Measurements from ENCODE around the gene ZNF536.
"Not testable (repeated sequence)": the region's sequence is repeated elsewhere in the genome, so short reads cannot be mapped to it uniquely, and the experiment has no call there.

ZNF536 gene

GRCh38 chr19:30482956-30483355 lies 110.8 kb downstream of the ZNF536 start:
- no peak for DNase-seq (ENCODE audit: low read depth)

GRCh38 chr19:30486250-30486649 lies 114.1 kb downstream of the ZNF536 start:
- DNase-seq (ENCODE audit: low read depth), result not testable (repeated sequence)

GRCh38 chr19:30487178-30487577 lies 115.0 kb downstream of the ZNF536 start:
- no peak for DNase-seq (ENCODE audit: low read depth)

- no peak for DNase-seq (ENCODE audit: low read depth)
Measured at GRCh38 chr19:30488191-30488590, 116.0 kb downstream of the ZNF536 start.

GRCh38 chr19:30490760-30491159 lies 118.6 kb downstream of the ZNF536 start:
- DNase-seq (ENCODE audit: low read depth), result no peak

GRCh38 chr19:30492586-30493270 lies 120.5 kb downstream of the ZNF536 start:
- DNase-seq (ENCODE audit: low read depth), result no peak

- DNase-seq (ENCODE audit: low read depth), result no peak
Measured at GRCh38 chr19:30497034-30497433, 124.8 kb downstream of the ZNF536 start.

GRCh38 chr19:30498085-30498484 lies 125.9 kb downstream of the ZNF536 start:
- not testable (repeated sequence) for DNase-seq (ENCODE audit: low read depth)

GRCh38 chr19:30498707-30499106 lies 126.5 kb downstream of the ZNF536 start:
- no peak for DNase-seq (ENCODE audit: low read depth)

GRCh38 chr19:30504272-30504671 lies 132.1 kb downstream of the ZNF536 start:
- DNase-seq (ENCODE audit: low read depth), result no peak

GRCh38 chr19:30512176-30513081 lies 140.2 kb downstream of the ZNF536 start:
- no peak for DNase-seq (ENCODE audit: low read depth)

GRCh38 chr19:30513082-30513411 lies 140.9 kb downstream of the ZNF536 start:
- DNase-seq (ENCODE audit: low read depth), result no peak

- no peak for DNase-seq (ENCODE audit: low read depth)
Measured at GRCh38 chr19:30516111-30516510, 143.9 kb downstream of the ZNF536 start.

GRCh38 chr19:30516531-30516930 lies 144.3 kb downstream of the ZNF536 start:
- DNase-seq (ENCODE audit: low read depth), result no peak

GRCh38 chr19:30518965-30519606 lies 146.9 kb downstream of the ZNF536 start:
- DNase-seq (ENCODE audit: low read depth), result no peak

GRCh38 chr19:30519607-30520205 lies 147.5 kb downstream of the ZNF536 start:
- DNase-seq (ENCODE audit: low read depth), result no peak

- DNase-seq (ENCODE audit: low read depth), result no peak
Measured at GRCh38 chr19:30520735-30521479, 148.7 kb downstream of the ZNF536 start.

GRCh38 chr19:30521937-30522336 lies 149.8 kb downstream of the ZNF536 start:
- no peak for DNase-seq (ENCODE audit: low read depth)

GRCh38 chr19:30522341-30522740 lies 150.2 kb downstream of the ZNF536 start:
- DNase-seq (ENCODE audit: low read depth), result no peak

- no peak for DNase-seq (ENCODE audit: low read depth)
Measured at GRCh38 chr19:30523791-30524190, 151.6 kb downstream of the ZNF536 start.

GRCh38 chr19:30525383-30525782 lies 153.2 kb downstream of the ZNF536 start:
- DNase-seq (ENCODE audit: low read depth), result no peak

- DNase-seq (ENCODE audit: low read depth), result no peak
Measured at GRCh38 chr19:30528919-30529318, 156.7 kb downstream of the ZNF536 start.

Data from stimulated activated CD8-positive, alpha-beta memory T cell treated with anti-CD3 and anti-CD28 coated beads, Interleukin-15, amount 100 ng/mL, for 24 hours (primary cell).